Measurements from ENCODE around the gene DCTD. TPM values are rescaled to one million over a fixed set of nuclear protein-coding genes. Genes with fewer than 3 reads are reported as not detected.

Gene DCTD
- total RNA-seq, 4 donors from 2014 or later, result 43.3 to 79.0 (median 53.1) TPM

DNA sequence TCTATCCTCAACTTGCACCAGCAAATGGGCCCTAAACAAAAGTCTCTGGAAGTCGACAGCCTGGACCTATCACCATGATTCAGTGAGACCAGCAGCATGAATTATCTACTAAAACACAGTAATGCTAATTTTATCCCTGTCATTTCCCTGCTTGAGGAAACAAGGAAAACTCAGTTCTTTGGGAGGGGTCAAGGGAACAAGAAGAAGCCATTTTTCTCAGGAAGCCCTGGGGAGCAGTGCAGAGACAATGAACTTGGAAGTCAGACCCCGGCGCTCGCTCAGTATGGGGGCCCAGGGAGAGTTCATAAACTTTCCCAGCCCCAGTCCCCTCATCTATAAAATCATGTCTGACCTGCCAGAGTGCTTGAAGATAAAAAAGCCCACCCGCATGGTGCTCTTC lies 50.4 kb downstream of the DCTD start:
- no peak for ATAC-seq (ENCODE audit: low FRiP score)
- TF ChIP-seq, protein P1, sequence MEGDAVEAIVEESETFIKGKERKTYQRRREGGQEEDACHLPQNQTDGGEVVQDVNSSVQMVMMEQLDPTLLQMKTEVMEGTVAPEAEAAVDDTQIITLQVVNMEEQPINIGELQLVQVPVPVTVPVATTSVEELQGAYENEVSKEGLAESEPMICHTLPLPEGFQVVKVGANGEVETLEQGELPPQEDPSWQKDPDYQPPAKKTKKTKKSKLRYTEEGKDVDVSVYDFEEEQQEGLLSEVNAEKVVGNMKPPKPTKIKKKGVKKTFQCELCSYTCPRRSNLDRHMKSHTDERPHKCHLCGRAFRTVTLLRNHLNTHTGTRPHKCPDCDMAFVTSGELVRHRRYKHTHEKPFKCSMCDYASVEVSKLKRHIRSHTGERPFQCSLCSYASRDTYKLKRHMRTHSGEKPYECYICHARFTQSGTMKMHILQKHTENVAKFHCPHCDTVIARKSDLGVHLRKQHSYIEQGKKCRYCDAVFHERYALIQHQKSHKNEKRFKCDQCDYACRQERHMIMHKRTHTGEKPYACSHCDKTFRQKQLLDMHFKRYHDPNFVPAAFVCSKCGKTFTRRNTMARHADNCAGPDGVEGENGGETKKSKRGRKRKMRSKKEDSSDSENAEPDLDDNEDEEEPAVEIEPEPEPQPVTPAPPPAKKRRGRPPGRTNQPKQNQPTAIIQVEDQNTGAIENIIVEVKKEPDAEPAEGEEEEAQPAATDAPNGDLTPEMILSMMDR (IDR thresholded peaks at IDR 0.05), result no peak
- no peak for DNase-seq (ENCODE audit: low spot score)

DNA sequence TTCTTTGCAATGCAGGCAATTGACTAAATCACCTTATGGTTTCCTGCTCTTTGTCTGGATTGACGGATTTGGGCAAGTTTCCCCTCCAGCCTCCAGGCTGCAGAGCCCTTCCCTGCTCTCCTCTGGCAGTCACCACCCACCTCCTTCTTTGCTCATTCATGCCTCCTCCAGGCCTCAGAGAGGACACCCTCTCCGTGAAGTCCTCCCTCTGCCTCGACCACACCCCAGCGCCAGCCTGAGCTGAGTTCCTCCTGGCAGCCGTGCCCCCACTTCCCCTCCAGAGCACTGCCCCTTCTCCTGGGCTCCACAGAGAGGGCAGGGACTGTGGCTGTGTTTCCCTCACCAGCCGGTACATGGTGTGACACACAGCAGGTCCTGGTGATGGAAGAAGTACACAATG lies 53.7 kb downstream of the DCTD start:
- TF ChIP-seq, protein P1 (IDR thresholded peaks at IDR 0.05), result no peak
- ATAC-seq (ENCODE audit: low FRiP score) (peak; percentile 31), DNase-seq (ENCODE audit: low spot score) (no peak)

DNA sequence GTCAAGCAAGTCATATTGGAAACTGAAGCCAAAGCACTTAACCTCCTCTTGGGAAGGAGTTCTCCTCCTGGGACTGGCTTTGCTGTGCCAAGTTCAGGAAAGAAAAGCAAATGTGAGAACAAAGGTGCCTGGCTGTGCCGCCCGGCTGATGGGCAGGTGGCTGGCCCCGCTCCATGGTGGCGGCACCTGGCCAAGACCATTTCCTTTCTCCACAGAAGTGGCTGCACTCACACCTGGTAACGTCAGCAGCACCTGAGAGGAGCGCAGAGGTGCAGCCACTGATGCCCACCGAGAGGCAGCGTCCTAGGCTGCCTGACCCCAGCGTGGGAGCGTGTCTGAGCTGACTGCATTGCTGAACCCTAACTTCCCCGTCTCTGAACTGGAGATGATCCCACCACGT lies 54.3 kb downstream of the DCTD start:
- TF ChIP-seq, protein P1 (IDR thresholded peaks at IDR 0.05), result no peak
- DNase-seq (ENCODE audit: low spot score) (no peak), ATAC-seq (ENCODE audit: low FRiP score) (peak; percentile 41)

DNA sequence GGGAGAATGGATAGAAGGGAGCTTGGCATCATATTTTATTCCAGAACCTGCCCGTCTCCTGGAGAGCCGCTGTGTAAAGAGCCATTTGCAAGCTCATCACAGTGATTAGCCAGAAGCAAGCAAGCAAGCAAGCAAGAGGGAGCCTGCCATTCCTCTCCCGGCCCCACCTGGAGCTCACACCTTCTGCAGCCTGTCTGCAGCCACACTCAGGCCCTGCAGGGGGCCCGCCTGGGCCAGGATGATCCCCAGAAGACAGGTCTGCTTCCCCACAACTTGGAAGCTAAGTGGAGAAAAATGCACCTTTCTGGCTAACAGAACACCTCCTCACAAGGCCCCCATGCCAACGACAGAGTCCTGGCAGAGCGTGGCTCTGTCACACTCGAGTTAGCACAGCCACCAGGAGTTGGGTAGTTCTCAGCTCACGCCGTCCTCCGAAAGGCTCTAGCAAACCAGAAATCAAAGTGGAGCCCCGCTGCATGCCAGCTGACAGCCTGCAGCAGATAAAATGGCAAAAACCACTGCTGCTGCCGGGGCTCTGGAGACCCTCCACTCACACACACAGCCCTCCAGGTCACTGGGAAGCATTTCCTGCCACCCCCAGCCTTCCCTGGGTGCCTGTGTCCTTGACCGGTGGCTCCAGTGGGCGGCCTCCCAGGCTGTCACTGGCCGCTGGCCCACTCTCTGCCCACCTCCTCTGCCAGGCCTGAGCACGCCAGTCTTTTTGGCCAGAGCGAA lies 54.9 kb downstream of the DCTD start:
- TF ChIP-seq, protein P1 (IDR thresholded peaks at IDR 0.05), result no peak
- ATAC-seq (ENCODE audit: low FRiP score) (peak; percentile 4), DNase-seq (ENCODE audit: low spot score) (no peak)

DNA sequence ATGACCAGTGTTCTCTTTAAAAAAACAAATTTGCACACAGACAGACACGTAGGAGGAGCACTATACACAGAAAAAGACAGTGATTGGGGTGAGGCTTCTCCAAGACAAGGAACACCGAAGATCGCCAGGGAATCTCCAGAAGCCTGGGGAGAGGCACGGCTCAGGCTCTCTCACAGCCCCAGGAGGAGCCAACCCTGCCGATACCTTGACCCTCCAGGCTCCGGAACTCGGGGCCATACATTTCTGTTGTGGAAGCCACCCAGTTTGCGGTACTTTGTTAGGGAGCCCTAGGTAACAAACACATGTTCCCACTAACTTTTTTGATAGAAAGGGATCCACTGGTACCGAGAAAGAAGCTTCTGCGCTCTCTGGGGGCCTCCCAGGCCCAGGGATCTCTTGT lies 55.8 kb downstream of the DCTD start:
- no peak for DNase-seq (ENCODE audit: low spot score)
- TF ChIP-seq, protein P1 (IDR thresholded peaks at IDR 0.05), result no peak
- ATAC-seq (ENCODE audit: low FRiP score), result no peak

DNA sequence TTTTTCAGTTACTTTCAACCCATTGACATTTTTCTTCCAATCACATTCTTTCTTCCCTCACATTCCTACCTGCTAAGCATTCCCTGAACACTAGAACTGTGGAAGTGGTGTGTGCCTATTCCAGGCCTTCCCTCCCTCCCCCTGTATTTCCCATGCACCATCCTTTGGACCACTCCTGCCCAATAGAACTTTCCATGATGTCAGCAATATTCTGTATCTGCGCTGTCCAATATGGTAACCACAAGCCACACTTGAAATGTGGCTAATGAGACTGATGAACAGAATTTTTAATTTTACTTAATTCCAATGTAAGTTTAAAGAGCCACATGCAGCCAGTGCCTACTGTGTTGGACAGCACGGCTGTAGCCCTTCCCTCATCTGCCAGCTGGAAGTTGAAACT lies 57.5 kb downstream of the DCTD start:
- TF ChIP-seq, protein P1 (IDR thresholded peaks at IDR 0.05), result no peak
- DNase-seq (ENCODE audit: low spot score) (no peak), ATAC-seq (ENCODE audit: low FRiP score) (no peak)

DNA sequence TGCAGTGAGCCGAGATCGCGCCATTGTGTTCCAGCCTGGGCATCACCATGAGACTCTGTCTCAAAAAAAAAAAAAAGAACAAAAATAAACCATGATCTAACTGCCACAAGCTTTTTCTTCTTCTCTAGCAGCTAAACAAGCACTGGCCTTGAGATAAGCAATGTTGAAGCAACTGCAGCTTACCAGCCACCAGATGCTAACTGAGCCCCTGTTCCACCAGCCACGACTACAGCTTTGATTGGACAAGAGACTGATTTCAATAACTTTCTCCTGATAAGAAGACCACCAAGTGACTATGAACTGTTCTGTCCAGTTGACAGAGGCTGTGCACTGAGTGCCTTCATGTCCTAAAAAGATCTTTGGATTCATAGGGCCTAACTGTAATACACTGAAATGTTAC lies 58.5 kb downstream of the DCTD start:
- TF ChIP-seq, protein P1 (IDR thresholded peaks at IDR 0.05), result no peak
- no peak for ATAC-seq (ENCODE audit: low FRiP score)
- no peak for DNase-seq (ENCODE audit: low spot score)

All from omental fat pad (tissue), 4 donors.